ENCODE data around the gene MEX3B.

MEX3B gene

GRCh38 chr15:82047453-82048400 is 1.9 kb upstream of the MEX3B start:
- Histone ChIP-seq H3K79me1 (ENCODE audit: low read length) (peaks cover 2% of the 10 kb centered on the region), H2BK120ac (ENCODE audit: low read depth, low read length) (no peak overlapping the region), H4K8ac (ENCODE audit: low read depth, low read length) (peak overlapping the region; percentile 67), H3K27me3 (ENCODE audit: insufficient read depth, low read length, poor library complexity) (peaks cover 8% of the 10 kb centered on the region), H3K56ac (ENCODE audit: low read length) (peak overlapping the region; percentile 88), H3K4ac (ENCODE audit: low read depth, low read length) (no peak overlapping the region), H3K27ac (ENCODE audit: low read depth, low read length) (peak overlapping the region; percentile 37), H3K18ac (ENCODE audit: low read length) (peak overlapping the region; percentile 85), H3K79me2 (ENCODE audit: control insufficient read depth, insufficient read depth, low read length) (no peaks in the 10 kb centered on the region), H2BK15ac (replicated peaks; ENCODE audit: low read depth) (no peak overlapping the region), H3K4me1 (ENCODE audit: control insufficient read depth, low read depth, low read length) (no peaks in the 10 kb centered on the region), H2BK5ac (ENCODE audit: low read length) (no peak overlapping the region), H3K4me2 (ENCODE audit: low read length) (peak overlapping the region; percentile 78), H3K4me3 (ENCODE audit: low read length) (peak overlapping the region; percentile 52), H3K36me3 (ENCODE audit: control insufficient read depth, insufficient read depth, low read length) (no peaks in the 10 kb centered on the region), H3K9ac (ENCODE audit: low read length) (peak overlapping the region; percentile 75), H3K23ac (ENCODE audit: low read length) (no peak overlapping the region), H4K5ac (ENCODE audit: low read length) (no peak overlapping the region), H2AK5ac (ENCODE audit: low read length) (no peak overlapping the region)
- DNase-seq, result peak; percentile 81
- WGBS (ENCODE audit: extremely low coverage, insufficient coverage, low lambda C conversion rate), result no CpG with 5 or more reads among the region's 56 CpGs

- H2BK120ac ChIP-seq (ENCODE audit: low read depth, low read length), result peak overlapping the region; percentile 18
- peak overlapping the region; percentile 67 for H4K8ac ChIP-seq (ENCODE audit: low read depth, low read length)
- H3K79me1 ChIP-seq (ENCODE audit: low read length), result peaks cover 2% of the 10 kb centered on the region
- no peaks in the 10 kb centered on the region for H3K79me2 ChIP-seq (ENCODE audit: control insufficient read depth, insufficient read depth, low read length)
- H3K4me3 ChIP-seq (ENCODE audit: low read length), result peak overlapping the region; percentile 70
- peak overlapping the region; percentile 89 for H3K56ac ChIP-seq (ENCODE audit: low read length)
- peak overlapping the region; percentile 69 for H3K27ac ChIP-seq (ENCODE audit: low read depth, low read length)
- H3K23ac ChIP-seq (ENCODE audit: low read length), result no peak overlapping the region
- H3K9ac ChIP-seq (ENCODE audit: low read length), result peak overlapping the region; percentile 84
- H3K18ac ChIP-seq (ENCODE audit: low read length), result peak overlapping the region; percentile 85
- no CpG with 5 or more reads among the region's 111 CpGs for WGBS (ENCODE audit: extremely low coverage, insufficient coverage, low lambda C conversion rate)
- H2BK15ac ChIP-seq (replicated peaks; ENCODE audit: low read depth), result no peak overlapping the region
- H4K5ac ChIP-seq (ENCODE audit: low read length), result no peak overlapping the region
- peak; percentile 97 for DNase-seq
- H3K36me3 ChIP-seq (ENCODE audit: control insufficient read depth, insufficient read depth, low read length), result no peaks in the 10 kb centered on the region
- H2AK5ac ChIP-seq (ENCODE audit: low read length), result no peak overlapping the region
- H3K4ac ChIP-seq (ENCODE audit: low read depth, low read length), result peak overlapping the region; percentile 89
- H3K27me3 ChIP-seq (ENCODE audit: insufficient read depth, low read length, poor library complexity), result peaks cover 8% of the 10 kb centered on the region
- H3K4me1 ChIP-seq (ENCODE audit: control insufficient read depth, low read depth, low read length), result no peaks in the 10 kb centered on the region
- peak overlapping the region; percentile 89 for H3K4me2 ChIP-seq (ENCODE audit: low read length)
- H2BK5ac ChIP-seq (ENCODE audit: low read length), result no peak overlapping the region
Observed at GRCh38 chr15:82046666-82047452, 1.0 kb upstream of the MEX3B start.

GRCh38 chr15:82045179-82045891 is 483 bp downstream of the MEX3B start:
- Histone ChIP-seq H3K79me2 (ENCODE audit: control insufficient read depth, insufficient read depth, low read length) (no peaks in the 10 kb centered on the region), H3K56ac (ENCODE audit: low read length) (peak overlapping the region; percentile 96), H2BK5ac (ENCODE audit: low read length) (no peak overlapping the region), H3K27ac (ENCODE audit: low read depth, low read length) (peak overlapping the region; percentile 98), H3K27me3 (ENCODE audit: insufficient read depth, low read length, poor library complexity) (peaks cover 8% of the 10 kb centered on the region), H3K23ac (ENCODE audit: low read length) (peak overlapping the region; percentile 33), H3K9ac (ENCODE audit: low read length) (peak overlapping the region; percentile 69), H4K5ac (ENCODE audit: low read length) (no peak overlapping the region), H2BK15ac (replicated peaks; ENCODE audit: low read depth) (no peak overlapping the region), H2BK120ac (ENCODE audit: low read depth, low read length) (peak overlapping the region; percentile 1), H3K4me2 (ENCODE audit: low read length) (peak overlapping the region; percentile 55), H3K4ac (ENCODE audit: low read depth, low read length) (peak overlapping the region; percentile 18), H2AK5ac (ENCODE audit: low read length) (no peak overlapping the region), H3K79me1 (ENCODE audit: low read length) (peaks cover 2% of the 10 kb centered on the region), H3K4me3 (ENCODE audit: low read length) (peak overlapping the region; percentile 40), H4K8ac (ENCODE audit: low read depth, low read length) (no peak overlapping the region), H3K18ac (ENCODE audit: low read length) (peak overlapping the region; percentile 24), H3K36me3 (ENCODE audit: control insufficient read depth, insufficient read depth, low read length) (no peaks in the 10 kb centered on the region), H3K4me1 (ENCODE audit: control insufficient read depth, low read depth, low read length) (no peaks in the 10 kb centered on the region)
- no CpG with 5 or more reads among the region's 71 CpGs for WGBS (ENCODE audit: extremely low coverage, insufficient coverage, low lambda C conversion rate)
- DNase-seq, result peak; percentile 69

- H3K18ac ChIP-seq (ENCODE audit: low read length), result peak overlapping the region; percentile 24
Observed at GRCh38 chr15:82044373-82045178, 1.2 kb downstream of the MEX3B start.

More at GRCh38 chr15:82044373-82045178, 1.2 kb downstream of the MEX3B start:
- H3K9ac ChIP-seq (ENCODE audit: low read length), result peak overlapping the region; percentile 69
- no CpG with 5 or more reads among the region's 54 CpGs for WGBS (ENCODE audit: extremely low coverage, insufficient coverage, low lambda C conversion rate)
- no peak overlapping the region for H4K8ac ChIP-seq (ENCODE audit: low read depth, low read length)
- no peak overlapping the region for H4K5ac ChIP-seq (ENCODE audit: low read length)
- peak overlapping the region; percentile 55 for H3K4me2 ChIP-seq (ENCODE audit: low read length)
- no peaks in the 10 kb centered on the region for H3K36me3 ChIP-seq (ENCODE audit: control insufficient read depth, insufficient read depth, low read length)
- no peaks in the 10 kb centered on the region for H3K79me2 ChIP-seq (ENCODE audit: control insufficient read depth, insufficient read depth, low read length)
- no peak overlapping the region for H2BK120ac ChIP-seq (ENCODE audit: low read depth, low read length)
- H3K56ac ChIP-seq (ENCODE audit: low read length), result peak overlapping the region; percentile 96
- no peak overlapping the region for H3K4ac ChIP-seq (ENCODE audit: low read depth, low read length)
- peak; percentile 90 for DNase-seq
- H3K79me1 ChIP-seq (ENCODE audit: low read length), result peaks cover 2% of the 10 kb centered on the region
- no peak overlapping the region for H2BK15ac ChIP-seq (replicated peaks; ENCODE audit: low read depth)
- no peak overlapping the region for H2AK5ac ChIP-seq (ENCODE audit: low read length)
- H3K23ac ChIP-seq (ENCODE audit: low read length), result peak overlapping the region; percentile 7
- H3K4me1 ChIP-seq (ENCODE audit: control insufficient read depth, low read depth, low read length), result no peaks in the 10 kb centered on the region
- H2BK5ac ChIP-seq (ENCODE audit: low read length), result no peak overlapping the region
- H3K4me3 ChIP-seq (ENCODE audit: low read length), result peak overlapping the region; percentile 40
- peaks cover 8% of the 10 kb centered on the region for H3K27me3 ChIP-seq (ENCODE audit: insufficient read depth, low read length, poor library complexity)
- peak overlapping the region; percentile 98 for H3K27ac ChIP-seq (ENCODE audit: low read depth, low read length)
